Gastrocnemius medialis (tissue), 4 donors: Measurements from ENCODE around the gene SMAD3. TPM values are rescaled to one million over a fixed set of nuclear protein-coding genes. Genes with fewer than 3 reads are reported as not detected.
"Not testable (repeated sequence)": the region's sequence is repeated elsewhere in the genome, so short reads cannot be mapped to it uniquely, and the experiment has no call there.

Experiments used
- ATAC-seq, 2 donors: fragments of 150-250 bp; one replicate each; pipeline ENCODE4 v1.9.1; 2016
- DNase-seq, 2 donors: peaks; one replicate each; pipeline ENCODE4 v3.0.0-alpha.2; 2019
- H3K27ac ChIP-seq, 4 donors: fragments of 200-600 bp; sonication (generic); 1 replicate in 1 of 4; 2 replicates in 3 of 4; pipeline ENCODE4 v1.5.1; 2016 to 2018; ENCODE audit warnings: mild to moderate bottlenecking in 2 of 4, moderate library complexity in 1 of 4
- H3K27me3 ChIP-seq, 3 donors: fragments of 200-600 bp; sonication (generic) in 2 of 3; 1 replicate in 1 of 3; 2 replicates in 2 of 3; pipeline versions ENCODE4 v1.5.1 to v1.6.0; 2016 to 2019; ENCODE audit warnings: mild to moderate bottlenecking in 1 of 3, moderate library complexity in 1 of 3
- H3K36me3 ChIP-seq, 2 donors: fragments of 200-600 bp; sonication (generic) in 1 of 2; one replicate each; pipeline ENCODE4 v1.5.1; 2017 to 2018
- H3K4me1 ChIP-seq, 2 donors: fragments of 200-600 bp; sonication (generic) in 1 of 2; one replicate each; pipeline ENCODE4 v1.5.1; 2016 to 2017; ENCODE audit warnings: mild to moderate bottlenecking in 2 of 2
- H3K4me3 ChIP-seq, 4 donors: fragments of 200-600 bp; sonication (generic) in 3 of 4; 1 replicate in 1 of 4; 2 replicates in 3 of 4; pipeline ENCODE4 v1.5.1; 2016 to 2019; ENCODE audit warnings: mild to moderate bottlenecking in 2 of 4
- H3K9me3 ChIP-seq, 3 donors: fragments of 200-600 bp; sonication (generic) in 2 of 3; 1 replicate in 1 of 3; 2 replicates in 2 of 3; pipeline ENCODE4 v1.5.1; 2016 to 2019
- CTCF ChIP-seq, 5 experiments: fragments of 450-650 bp in 3 of 5; fragments of 200-600 bp in 2 of 5; sonication (generic) in 2 of 5; IDR thresholded peaks in 4 of 5; conservative IDR thresholded peaks in 1 of 5; 1 replicate in 4 of 5; 2 replicates in 1 of 5; pipeline ENCODE4 v1.5.1; 2016 to 2019; ENCODE audit warnings: antibody characterized with exemption in 5 of 5, mild to moderate bottlenecking in 3 of 5, moderate library complexity in 3 of 5
- POLR2A ChIP-seq, 2 donors: fragments of 450-650 bp; IDR thresholded peaks; one replicate each; pipeline ENCODE4 v1.6.1; 2017; ENCODE audit warnings: antibody characterized with exemption in 2 of 2, mild to moderate bottlenecking in 2 of 2, moderate library complexity in 2 of 2
- in situ Hi-C, 4 donors: fragments of 200-750 bp; cut with MboI; loops; one replicate each; pipeline versions ENCODE4 v1.15.0 to v1.8.0; 2017; ENCODE audit warnings: low sequenced_read_pairs in 4 of 4
- intact Hi-C: fragments of 100-400 bp; cut with DNase I; formaldehyde crosslinking; loops from one replicate; pipeline ENCODE4 v1.15.1; 2023; ENCODE audit warnings: low total_unique reads
- total RNA-seq, 4 donors: library from RNA; depleted of rRNA; stranded (reverse); fragments of >200 nt; gene quantifications; one replicate each; pipeline versions ENCODE4 v1.1.0 to v1.2.3, GENCODE V29; 2016

SMAD3 gene
- total RNA-seq, 4 donors from 2014 or later, result 15.9 to 61.7 (median 26.3) TPM

DNA sequence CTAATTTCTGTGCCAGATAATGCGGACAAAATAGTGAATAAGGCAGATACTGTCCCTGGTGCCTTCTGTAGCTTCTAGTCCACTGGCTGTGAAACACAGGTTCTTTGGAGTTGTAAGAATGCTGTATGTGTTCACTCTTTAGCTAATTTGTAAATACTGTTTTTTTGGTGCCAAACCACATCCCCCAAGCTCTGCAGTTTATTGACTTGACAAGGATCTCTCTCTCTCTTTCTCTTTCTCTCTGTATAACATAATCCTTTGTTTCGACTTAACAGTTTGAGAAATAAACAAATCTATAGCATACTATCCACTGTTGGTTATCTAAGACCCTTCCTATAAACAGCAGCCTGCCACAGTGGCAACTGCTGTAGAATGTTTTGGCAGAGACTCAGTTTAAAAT, 7.6 kb downstream of the SMAD3 start:
- H3K36me3 ChIP-seq, result no peaks in the 10 kb centered on the region
- no peaks in the 10 kb centered on the region for H3K9me3 ChIP-seq
- no peaks in the 10 kb centered on the region for H3K27me3 ChIP-seq
- intact Hi-C loops (loop anchor here (10.0 kb wide), 1 partner anchor 1202 kb away; the partner anchor contains the start of gene FEM1B), in situ Hi-C loops (loop anchor here in 3 of 4 donors (5.0 to 10.0 kb wide), 3 partner anchors 52 to 122 kb away; no protein-coding TSS in a partner anchor)
- peak overlapping the region; percentile 87 to 98 (median 94) for H3K27ac ChIP-seq
- TF ChIP-seq CTCF (IDR thresholded peaks at IDR 0.05 in 4 of 5, conservative IDR thresholded peaks at IDR 0.05 in 1 of 5) (no peak), POLR2A (IDR thresholded peaks at IDR 0.05) (no peak)
- ATAC-seq (no peak), DNase-seq (no peak)
- no peak overlapping the region for H3K4me3 ChIP-seq
- peaks cover 93 to 97% of the 10 kb centered on the region in 2 donors for H3K4me1 ChIP-seq

DNA sequence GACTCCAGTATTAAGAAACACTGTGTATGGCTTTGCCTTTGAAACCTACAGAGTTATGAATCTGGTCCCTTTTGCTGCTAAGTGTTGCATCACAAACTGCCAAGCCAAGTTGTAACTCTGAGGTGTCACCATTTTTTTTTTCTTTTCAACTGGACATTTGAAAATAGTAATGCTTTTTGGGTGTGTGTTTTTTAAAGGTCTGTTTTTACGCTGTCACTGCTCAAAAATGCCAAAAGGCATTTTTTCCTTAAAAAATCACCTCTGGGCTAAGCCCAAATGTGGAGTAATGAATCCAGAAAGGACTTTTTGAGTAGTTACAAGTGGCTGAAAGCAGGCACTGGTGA, 9.5 kb downstream of the SMAD3 start:
- H3K9me3 ChIP-seq, result no peaks in the 10 kb centered on the region
- H3K27ac ChIP-seq, result peak overlapping the region; percentile 87 to 98 (median 94)
- intact Hi-C loops (loop anchor here (10.0 kb wide), 1 partner anchor 1200 kb away; the partner anchor contains the start of gene FEM1B), in situ Hi-C loops (loop anchor here in 3 of 4 donors (5.0 to 10.0 kb wide), 3 partner anchors 50 to 120 kb away; no protein-coding TSS in a partner anchor)
- DNase-seq (no peak), ATAC-seq (no peak)
- TF ChIP-seq POLR2A (IDR thresholded peaks at IDR 0.05), result no peak
- TF ChIP-seq CTCF (IDR thresholded peaks at IDR 0.05 in 4 of 5, conservative IDR thresholded peaks at IDR 0.05 in 1 of 5), result no peak
- no peaks in the 10 kb centered on the region for H3K36me3 ChIP-seq
- H3K27me3 ChIP-seq, result no peaks in the 10 kb centered on the region
- no peak overlapping the region for H3K4me3 ChIP-seq
- peaks cover 93 to 97% of the 10 kb centered on the region in 2 donors for H3K4me1 ChIP-seq

GRCh38 chr15:67075555-67076135, 10.2 kb downstream of the SMAD3 start:
- not testable (repeated sequence) for H3K27me3 ChIP-seq, H3K9me3 ChIP-seq, ATAC-seq, DNase-seq, H3K36me3 ChIP-seq, H3K4me3 ChIP-seq
- H3K4me1 ChIP-seq, result peaks cover 93 to 97% of the 10 kb centered on the region in 2 donors
- intact Hi-C loops, result loop anchor here (10.0 kb wide), 1 partner anchor 1199 kb away; the partner anchor contains the start of gene FEM1B
- H3K27ac ChIP-seq, result peak overlapping the region; percentile 87 to 98 (median 94)
- in situ Hi-C loops, result loop anchor here in 2 of 4 donors (5.0 to 10.0 kb wide), 3 partner anchors 49 to 119 kb away; no protein-coding TSS in a partner anchor

GRCh38 chr15:67076147-67076843, 10.9 kb downstream of the SMAD3 start:
- H3K9me3 ChIP-seq, result no peaks in the 10 kb centered on the region
- in situ Hi-C loops (loop anchor here in 2 of 4 donors (5.0 to 10.0 kb wide), 3 partner anchors 49 to 119 kb away; no protein-coding TSS in a partner anchor), intact Hi-C loops (loop anchor here (10.0 kb wide), 1 partner anchor 1199 kb away; the partner anchor contains the start of gene FEM1B)
- peaks cover 93 to 95% of the 10 kb centered on the region in 2 donors for H3K4me1 ChIP-seq
- no peaks in the 10 kb centered on the region for H3K27me3 ChIP-seq
- no peaks in the 10 kb centered on the region for H3K36me3 ChIP-seq
- H3K4me3 ChIP-seq, result no peak overlapping the region
- TF ChIP-seq POLR2A (IDR thresholded peaks at IDR 0.05), result no peak
- no peak for TF ChIP-seq CTCF (IDR thresholded peaks at IDR 0.05 in 4 of 5, conservative IDR thresholded peaks at IDR 0.05 in 1 of 5)
- ATAC-seq (no peak), DNase-seq (no peak)
- H3K27ac ChIP-seq, result peak overlapping the region; percentile 87 to 98 (median 94)
